GM12801 (cell line): Measurements from ENCODE around the gene DISP3.

Experiments used
- TF ChIP-seq, protein P1 (sequence below): IDR thresholded peaks from one replicate; pipeline ENCODE4 v1.5.1; 2011; ENCODE audit warnings: control low read depth; ENCODE audit not compliant: insufficient read length; ENCODE audit errors: extremely low read depth

The DISP3 gene

GRCh38 chr1:11498956-11499594 lies 20.1 kb downstream of the DISP3 start:
- TF ChIP-seq, protein P1, sequence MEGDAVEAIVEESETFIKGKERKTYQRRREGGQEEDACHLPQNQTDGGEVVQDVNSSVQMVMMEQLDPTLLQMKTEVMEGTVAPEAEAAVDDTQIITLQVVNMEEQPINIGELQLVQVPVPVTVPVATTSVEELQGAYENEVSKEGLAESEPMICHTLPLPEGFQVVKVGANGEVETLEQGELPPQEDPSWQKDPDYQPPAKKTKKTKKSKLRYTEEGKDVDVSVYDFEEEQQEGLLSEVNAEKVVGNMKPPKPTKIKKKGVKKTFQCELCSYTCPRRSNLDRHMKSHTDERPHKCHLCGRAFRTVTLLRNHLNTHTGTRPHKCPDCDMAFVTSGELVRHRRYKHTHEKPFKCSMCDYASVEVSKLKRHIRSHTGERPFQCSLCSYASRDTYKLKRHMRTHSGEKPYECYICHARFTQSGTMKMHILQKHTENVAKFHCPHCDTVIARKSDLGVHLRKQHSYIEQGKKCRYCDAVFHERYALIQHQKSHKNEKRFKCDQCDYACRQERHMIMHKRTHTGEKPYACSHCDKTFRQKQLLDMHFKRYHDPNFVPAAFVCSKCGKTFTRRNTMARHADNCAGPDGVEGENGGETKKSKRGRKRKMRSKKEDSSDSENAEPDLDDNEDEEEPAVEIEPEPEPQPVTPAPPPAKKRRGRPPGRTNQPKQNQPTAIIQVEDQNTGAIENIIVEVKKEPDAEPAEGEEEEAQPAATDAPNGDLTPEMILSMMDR, result no peak

- TF ChIP-seq, protein P1, result no peak
Observed at GRCh38 chr1:11499601-11500331, 20.8 kb downstream of the DISP3 start.

DNA sequence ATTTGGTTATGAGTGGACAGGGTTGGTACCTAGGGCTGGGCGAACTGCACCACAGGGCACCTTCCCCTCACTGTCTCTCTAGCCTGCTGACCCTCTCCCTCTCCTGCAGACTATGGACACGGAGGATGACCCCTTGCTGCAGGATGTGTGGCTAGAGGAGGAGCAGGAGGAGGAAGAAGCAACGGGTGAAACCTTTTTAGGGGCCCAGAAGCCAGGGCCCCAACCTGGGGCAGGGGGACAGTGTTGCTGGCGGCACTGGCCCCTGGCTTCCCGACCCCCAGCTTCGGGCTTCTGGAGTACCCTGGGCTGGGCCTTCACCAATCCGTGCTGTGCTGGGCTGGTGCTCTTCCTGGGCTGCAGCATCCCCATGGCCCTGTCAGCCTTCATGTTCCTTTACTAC lies 21.9 kb downstream of the DISP3 start:
- TF ChIP-seq, protein P1, result no peak

DNA sequence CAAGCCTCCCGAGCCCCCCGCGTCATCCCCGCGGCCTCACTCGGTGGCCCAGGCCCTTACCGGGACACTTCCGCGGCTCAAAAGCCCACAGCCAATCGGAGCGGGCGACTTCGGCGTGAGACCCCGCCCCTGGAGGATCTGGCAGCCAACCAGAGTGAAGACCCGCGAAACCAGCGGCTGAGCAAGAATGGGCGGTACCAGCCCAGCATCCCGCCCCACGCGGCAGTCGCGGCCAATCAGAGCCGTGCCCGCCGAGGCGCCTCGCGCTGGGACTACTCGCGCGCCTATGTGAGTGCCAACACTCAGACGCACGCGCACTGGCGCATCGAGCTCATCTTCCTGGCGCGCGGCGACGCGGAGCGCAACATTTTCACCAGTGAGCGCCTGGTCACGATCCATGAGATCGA lies 22.5 kb downstream of the DISP3 start:
- TF ChIP-seq, protein P1, result no peak

DNA sequence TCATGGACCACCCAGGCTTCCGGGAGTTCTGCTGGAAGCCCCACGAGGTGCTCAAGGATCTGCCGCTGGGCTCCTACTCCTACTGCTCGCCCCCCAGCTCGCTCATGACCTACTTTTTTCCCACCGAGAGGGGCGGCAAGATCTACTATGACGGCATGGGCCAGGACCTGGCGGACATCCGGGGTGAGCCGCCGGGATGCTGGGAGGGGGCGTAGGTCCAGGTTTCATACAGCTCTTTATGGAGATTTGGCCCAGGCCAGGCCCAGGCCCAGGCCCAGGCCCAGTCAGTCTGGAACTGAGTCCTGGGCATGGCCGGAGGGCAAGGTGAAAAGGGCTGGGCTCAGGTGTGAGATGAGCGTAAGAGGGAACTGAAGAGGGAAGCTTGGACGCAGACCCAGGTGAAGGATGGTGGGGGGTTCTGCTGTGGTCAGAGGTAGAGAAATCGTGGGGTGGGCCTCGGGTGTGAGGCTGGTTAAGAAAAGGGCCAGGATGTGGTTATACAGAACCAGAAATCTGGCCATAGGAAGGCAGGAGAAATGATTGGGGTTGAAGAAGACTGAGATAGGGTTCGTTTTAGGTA lies 23.0 kb downstream of the DISP3 start:
- TF ChIP-seq, protein P1, result no peak

GRCh38 chr1:11502516-11502915 lies 23.6 kb downstream of the DISP3 start:
- TF ChIP-seq, protein P1, result no peak

GRCh38 chr1:11504599-11504998 lies 25.6 kb downstream of the DISP3 start:
- TF ChIP-seq, protein P1, result no peak
